Measurements from ENCODE around the gene ATP13A2.
"Not testable (repeated sequence)": the region's sequence is repeated elsewhere in the genome, so short reads cannot be mapped to it uniquely, and the experiment has no call there.

The ATP13A2 gene

DNA sequence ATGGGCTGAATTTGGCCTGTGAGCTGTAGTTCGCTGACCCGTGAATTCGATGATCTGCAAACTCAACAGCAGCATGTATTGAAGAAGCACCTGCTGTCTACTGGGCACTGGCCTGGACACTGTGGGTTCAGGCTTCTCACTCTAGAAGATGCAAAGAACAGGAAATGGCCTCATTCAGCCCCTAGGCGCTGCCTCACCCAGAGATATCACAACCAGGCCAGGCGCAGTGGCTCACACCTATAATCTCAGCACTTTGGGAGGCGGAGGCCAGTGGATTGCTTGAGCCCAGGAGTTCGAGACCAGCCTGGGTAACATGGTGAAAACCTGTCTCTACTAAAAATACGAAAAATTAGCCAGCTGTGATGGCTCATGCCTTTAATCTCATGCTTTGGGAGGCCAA, 55.0 kb downstream of the ATP13A2 start:
- DNase-seq: no peak

- DNase-seq: no peak
Observed at GRCh38 chr1:16955186-16955585, 56.5 kb downstream of the ATP13A2 start.

DNA sequence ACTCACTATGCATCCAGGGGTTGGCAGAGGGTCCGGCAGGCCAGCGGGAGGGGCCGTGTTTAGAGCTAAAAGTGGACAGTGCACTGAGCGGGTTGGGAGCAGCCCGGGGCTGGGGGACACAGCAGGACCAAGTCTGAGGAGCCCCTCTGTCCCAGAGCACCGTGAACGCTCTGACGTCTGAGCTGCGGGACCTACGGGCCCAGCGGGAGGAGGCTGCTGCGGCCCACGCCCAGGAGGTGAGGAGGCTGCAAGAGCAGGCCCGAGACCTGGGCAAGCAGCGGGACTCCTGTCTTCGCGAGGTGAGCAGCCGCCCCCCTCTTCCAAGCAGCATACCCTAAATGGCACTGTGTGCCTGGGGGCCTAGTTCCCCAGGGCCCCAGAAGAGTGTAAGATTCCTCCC, 57.1 kb downstream of the ATP13A2 start:
- DNase-seq: no peak

GRCh38 chr1:16952376-16952775, 59.4 kb downstream of the ATP13A2 start:
- DNase-seq: not testable (repeated sequence)

DNA sequence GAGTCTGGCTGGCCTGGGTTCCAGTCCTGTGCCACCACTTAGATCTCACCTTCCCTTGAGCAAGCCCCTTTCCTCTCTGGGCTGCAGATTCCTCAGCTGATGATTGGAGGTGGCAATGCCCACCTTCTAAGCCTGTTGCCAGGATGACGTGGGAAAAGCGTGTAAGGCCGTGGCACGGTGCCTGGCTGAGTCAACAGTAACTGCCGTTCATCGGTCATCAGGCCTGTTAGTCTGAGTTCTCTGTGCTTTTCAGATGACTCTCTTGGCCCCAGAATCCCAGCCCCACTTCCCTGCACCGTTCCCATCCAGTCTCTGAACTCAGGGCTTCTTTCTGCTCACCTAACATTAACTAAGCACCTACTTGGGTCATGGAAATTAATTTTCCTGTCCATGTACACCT, 62.7 kb downstream of the ATP13A2 start:
- not testable (repeated sequence) for DNase-seq

- DNase-seq: not testable (repeated sequence)
Observed at GRCh38 chr1:16948282-16948891, 63.3 kb downstream of the ATP13A2 start.

GRCh38 chr1:16946646-16947045, 65.1 kb downstream of the ATP13A2 start:
- DNase-seq: no peak

GRCh38 chr1:16946185-16946584, 65.5 kb downstream of the ATP13A2 start:
- DNase-seq: not testable (repeated sequence)

DNA sequence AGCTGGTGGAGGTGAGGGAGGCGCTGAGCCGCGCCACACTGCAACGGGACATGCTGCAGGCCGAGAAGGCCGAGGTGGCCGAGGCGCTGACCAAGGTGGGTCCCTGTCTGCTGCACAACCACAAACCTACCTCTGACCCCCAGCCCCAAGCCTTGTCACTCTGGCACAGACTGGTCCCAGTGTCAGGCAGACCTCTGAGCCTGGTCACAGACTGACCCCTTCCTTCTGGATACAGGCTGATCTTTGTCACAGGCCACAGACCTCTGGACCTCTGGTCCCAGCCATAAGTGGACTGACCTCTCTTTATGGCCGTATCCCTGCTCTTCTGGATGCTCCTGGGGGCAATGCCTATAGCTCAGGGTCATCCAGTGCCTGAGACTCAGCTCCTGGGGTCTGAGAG, 66.2 kb downstream of the ATP13A2 start:
- DNase-seq: not testable (repeated sequence)

- DNase-seq: no peak
Observed at GRCh38 chr1:16944038-16944437, 67.7 kb downstream of the ATP13A2 start.

DNA sequence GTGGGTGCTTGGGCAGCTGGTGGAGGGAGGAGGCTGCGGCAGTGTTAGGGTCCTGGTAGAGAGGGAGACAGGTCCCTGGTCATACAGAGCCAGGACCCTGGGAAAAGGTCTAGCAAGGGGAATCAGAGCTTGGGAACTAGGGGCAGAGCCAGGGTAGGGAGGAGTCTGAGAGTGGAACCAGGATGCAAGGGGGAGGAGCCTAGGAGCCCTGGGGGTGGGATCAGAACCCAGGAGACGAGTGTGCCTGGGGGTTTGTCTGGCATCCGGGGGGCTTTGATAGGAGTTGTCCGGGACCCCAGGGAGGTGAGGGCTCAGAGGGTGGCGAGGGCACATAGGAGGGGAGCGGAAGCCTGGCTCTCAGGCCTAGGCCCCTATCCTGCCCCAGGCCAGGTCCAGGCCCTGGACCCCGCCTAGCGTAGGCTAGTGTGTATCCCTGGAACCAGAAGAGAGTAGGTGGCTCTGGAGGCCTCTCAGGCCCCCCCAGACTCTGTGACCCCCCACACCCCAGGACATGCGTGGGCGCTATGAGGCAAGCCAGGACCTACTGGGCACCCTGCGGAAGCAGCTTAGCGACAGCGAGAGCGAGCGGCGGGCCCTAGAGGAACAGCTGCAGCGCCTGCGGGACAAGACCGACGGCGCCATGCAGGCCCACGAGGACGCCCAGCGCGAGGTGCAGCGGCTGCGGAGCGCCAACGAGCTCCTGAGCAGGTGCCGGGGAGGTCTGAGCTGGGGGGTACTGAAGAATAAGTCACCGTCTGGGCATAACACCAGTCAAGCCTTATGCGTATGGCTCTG, 72.1 kb downstream of the ATP13A2 start:
- not testable (repeated sequence) for DNase-seq

DNA sequence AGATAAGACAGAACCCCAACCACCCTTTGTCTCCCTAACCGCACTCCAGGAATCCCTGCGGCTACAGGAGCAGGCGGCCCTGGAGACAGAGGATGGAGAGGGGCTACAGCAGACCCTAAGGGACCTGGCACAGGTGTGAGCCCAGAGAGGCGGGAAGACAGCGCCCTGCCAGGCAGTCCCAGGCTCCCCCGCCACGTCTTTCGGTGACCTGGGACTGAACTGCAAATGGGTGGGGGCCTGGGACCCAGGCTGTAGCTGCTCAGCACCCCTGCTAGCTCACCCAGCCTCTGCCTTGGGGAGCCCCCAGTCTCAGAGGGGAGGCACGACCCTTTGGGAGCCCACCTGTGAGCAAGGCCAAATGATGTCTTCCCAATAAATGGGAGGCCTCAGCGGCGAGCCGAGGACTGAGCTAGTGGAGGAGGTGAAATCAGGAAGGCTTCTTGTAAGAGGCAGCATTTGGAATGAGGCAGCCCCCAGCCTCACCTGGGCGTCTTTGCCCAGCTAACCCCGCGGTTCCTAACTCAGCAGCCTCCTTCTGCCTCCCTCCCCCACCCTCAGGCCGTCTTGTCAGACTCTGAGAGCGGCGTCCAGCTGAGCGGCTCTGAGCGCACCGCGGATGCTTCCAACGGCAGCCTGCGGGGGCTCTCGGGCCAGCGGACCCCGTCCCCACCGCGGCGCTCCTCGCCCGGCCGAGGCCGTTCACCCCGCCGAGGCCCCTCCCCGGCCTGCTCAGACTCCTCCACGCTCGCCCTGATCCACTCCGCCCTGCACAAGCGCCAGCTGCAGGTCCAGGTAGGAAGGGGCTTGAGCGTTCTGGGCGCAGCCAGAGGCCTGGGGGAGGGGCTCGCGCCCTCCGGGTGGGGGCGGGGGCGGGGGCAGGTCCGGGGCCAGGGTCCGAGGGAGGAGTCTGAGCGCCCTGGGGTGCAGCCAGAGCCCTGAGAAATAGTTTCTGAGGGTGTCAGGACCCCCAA, 73.1 kb downstream of the ATP13A2 start:
- no peak for DNase-seq

DNA sequence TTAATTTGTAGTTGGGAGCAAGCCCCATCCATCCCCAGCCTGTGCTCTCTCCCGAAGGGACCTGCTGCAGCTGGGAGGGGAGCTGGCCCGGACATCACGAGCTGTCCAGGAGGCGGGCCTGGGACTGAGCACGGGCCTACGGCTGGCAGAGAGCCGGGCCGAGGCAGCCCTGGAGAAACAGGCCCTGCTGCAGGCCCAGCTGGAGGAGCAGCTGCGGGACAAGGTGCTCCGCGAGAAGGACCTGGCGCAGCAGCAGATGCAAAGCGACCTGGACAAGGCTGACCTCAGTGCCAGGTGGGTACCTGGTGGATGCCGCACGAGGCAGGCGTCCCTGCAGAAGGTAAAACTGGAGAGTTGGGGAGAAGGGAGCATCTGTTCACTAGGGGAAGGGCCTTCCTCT, 75.1 kb downstream of the ATP13A2 start:
- DNase-seq: not testable (repeated sequence)
